GM23338 (cell line): ENCODE results near the gene ADAMTS4. TPM values are rescaled to one million over a fixed set of nuclear protein-coding genes. Genes with fewer than 3 reads are reported as not detected.

Experiments used
- ATAC-seq: fragments of 200-7000 bp; cut with Tn5 transposase; 3 replicates; pipeline ENCODE4 v1.9.1; 2020
- DNase-seq: peaks from one replicate; pipeline ENCODE4 v3.0.0-alpha.2; 2015; ENCODE audit warnings: low spot score
- H2AFZ ChIP-seq: fragments of 200-600 bp; sonication (generic); 2 replicates; pipeline ENCODE4 v1.8.0; 2016; ENCODE audit warnings: antibody characterized with exemption, mild to moderate bottlenecking, moderate library complexity
- H3F3A ChIP-seq: fragments of 200-600 bp; sonication (generic); replicated peaks from 2 replicates; pipeline ENCODE4 v1.8.0; 2017; ENCODE audit warnings: antibody characterized with exemption, mixed run types, low read depth
- H3K27ac ChIP-seq: fragments of 200-600 bp; sonication (generic); 2 replicates; pipeline ENCODE4 v1.6.1; 2016; ENCODE audit warnings: low read depth
- H3K27me3 ChIP-seq: fragments of 200-600 bp; sonication (generic); 2 replicates; pipeline ENCODE4 v1.8.0; 2016; ENCODE audit warnings: mild to moderate bottlenecking, mixed run types, moderate library complexity; ENCODE audit not compliant: insufficient read depth
- H3K36me3 ChIP-seq: fragments of 200-600 bp; sonication (generic); 2 replicates; pipeline ENCODE4 v1.8.0; 2016; ENCODE audit warnings: mild to moderate bottlenecking; ENCODE audit not compliant: insufficient read depth
- H3K4me1 ChIP-seq: fragments of 200-600 bp; sonication (generic); 2 replicates; pipeline ENCODE4 v1.8.0; 2016; ENCODE audit warnings: mild to moderate bottlenecking, moderate library complexity; ENCODE audit not compliant: insufficient read depth
- H3K4me2 ChIP-seq: fragments of 200-600 bp; sonication (generic); 2 replicates; pipeline ENCODE4 v1.7.1; 2017; ENCODE audit warnings: mixed run types
- H3K4me3 ChIP-seq: fragments of 200-600 bp; sonication (generic); 2 replicates; pipeline ENCODE4 v1.6.1; 2016; ENCODE audit warnings: mixed run types
- H3K79me2 ChIP-seq: fragments of 200-600 bp; sonication (generic); replicated peaks from 2 replicates; pipeline ENCODE4 v1.8.0; 2017; ENCODE audit warnings: mild to moderate bottlenecking; ENCODE audit not compliant: insufficient read depth
- H3K9me2 ChIP-seq: fragments of 200-600 bp; sonication (generic); 2 replicates; pipeline ENCODE4 v1.8.0; 2017; ENCODE audit not compliant: insufficient read depth
- H4K20me1 ChIP-seq: fragments of 200-600 bp; sonication (generic); replicated peaks from 2 replicates; pipeline ENCODE4 v1.8.0; 2017; ENCODE audit warnings: mild to moderate bottlenecking; ENCODE audit not compliant: insufficient read depth
- H3K27ac Mint-ChIP-seq: 2 replicates; pipeline ENCODE4 v1.8.0; 2020; ENCODE audit warnings: inconsistent platforms, mild to moderate bottlenecking, moderate library complexity, mixed read lengths
- H3K27me3 Mint-ChIP-seq: 3 replicates; pipeline ENCODE4 v1.8.0; 2022; ENCODE audit warnings: low read depth, mild to moderate bottlenecking, moderate library complexity, mixed read lengths, inconsistent platforms; ENCODE audit not compliant: insufficient read depth, poor library complexity
- H3K36me3 Mint-ChIP-seq: 3 replicates; pipeline ENCODE4 v1.8.0; 2021; ENCODE audit warnings: low read depth, mild to moderate bottlenecking, inconsistent platforms, moderate library complexity, mixed read lengths
- H3K4me1 Mint-ChIP-seq: 3 replicates; pipeline ENCODE4 v1.8.0; 2020; ENCODE audit warnings: mild to moderate bottlenecking, inconsistent platforms, mixed read lengths
- H3K4me3 Mint-ChIP-seq: 3 replicates; pipeline ENCODE4 v1.8.0; 2021; ENCODE audit warnings: moderate library complexity, mild to moderate bottlenecking, inconsistent platforms, mixed read lengths
- H3K9me3 Mint-ChIP-seq: 3 replicates; pipeline ENCODE4 v1.8.0; 2020; ENCODE audit warnings: moderate library complexity, mild to moderate bottlenecking, inconsistent platforms, mixed read lengths
- CREB1 ChIP-seq: fragments of 250-450 bp; sonication (Bioruptor Pico); IDR thresholded peaks from 2 replicates; pipeline ENCODE4 v1.5.0; 2020; ENCODE audit warnings: low read depth, mild to moderate bottlenecking, moderate library complexity
- EZH2 ChIP-seq: fragments of 200-600 bp; sonication (generic); IDR thresholded peaks from one replicate; pipeline ENCODE4 v1.8.0; 2017; ENCODE audit warnings: antibody characterized with exemption, mild to moderate bottlenecking, low read depth; ENCODE audit not compliant: unreplicated experiment
- EZH2phosphoT487 ChIP-seq: fragments of 200-600 bp; sonication (generic); IDR thresholded peaks from one replicate; pipeline ENCODE4 v1.8.1; 2018; ENCODE audit warnings: antibody characterized with exemption; ENCODE audit not compliant: unreplicated experiment
- JUNB ChIP-seq: IDR thresholded peaks from one replicate; pipeline ENCODE4 v1.6.1; 2016; ENCODE audit warnings: antibody characterized with exemption; ENCODE audit not compliant: unreplicated experiment
- NANOG ChIP-seq: IDR thresholded peaks from 2 replicates; pipeline ENCODE4 v1.6.1; 2016; ENCODE audit warnings: antibody characterized with exemption, borderline replicate concordance
- POLR2AphosphoS5 ChIP-seq: IDR thresholded peaks from 2 replicates; pipeline ENCODE4 v1.6.1; 2016; ENCODE audit warnings: antibody characterized with exemption, low read depth
- STAT1 ChIP-seq: IDR thresholded peaks from one replicate; pipeline ENCODE4 v1.6.1; 2016; ENCODE audit warnings: antibody characterized with exemption; ENCODE audit not compliant: unreplicated experiment
- ZNF114 ChIP-seq: fragments of 250-450 bp; sonication (Bioruptor Pico); IDR thresholded peaks from 2 replicates; pipeline ENCODE4 v1.5.0; 2020; ENCODE audit warnings: mild to moderate bottlenecking, moderate library complexity
- ZNF331 ChIP-seq: fragments of 250-450 bp; sonication (Bioruptor Pico); IDR thresholded peaks from 2 replicates; pipeline ENCODE4 v1.5.0; 2020; ENCODE audit warnings: low read depth, mild to moderate bottlenecking, moderate library complexity
- polyA plus RNA-seq: library from polyadenylated mRNA; unstranded; fragments of >200 nt; fragmentation: Nextera tagmentation; extraction: Ambion mirVana; gene quantifications from 2 replicates; pipeline ENCODE4 v1.2.1, GENCODE V29; 2016
- total RNA-seq: library from RNA; depleted of rRNA; stranded (reverse); fragments of >200 nt; shearing (Covaris generic); gene quantifications from 2 replicates; pipeline ENCODE4 v1.2.3, GENCODE V29; 2014
- TF ChIP-seq, protein P1 (sequence below): IDR thresholded peaks from 2 replicates; pipeline ENCODE4 v1.6.1; 2016; ENCODE audit warnings: antibody characterized with exemption
- TF ChIP-seq, protein P2 (sequence below): IDR thresholded peaks from one replicate; pipeline ENCODE4 v1.6.1; 2018; ENCODE audit warnings: antibody characterized with exemption; ENCODE audit not compliant: unreplicated experiment
- TF ChIP-seq, protein P3 (sequence below), 2 experiments: fragments of 200-600 bp in 1 of 2; sonication (generic) in 1 of 2; conservative IDR thresholded peaks; 2 replicates each; pipeline versions ENCODE4 v1.5.1 to v1.6.1; 2016 to 2017; ENCODE audit warnings: antibody characterized with exemption in 2 of 2, low read depth in 2 of 2, mild to moderate bottlenecking in 2 of 2, moderate library complexity in 1 of 2
- TF ChIP-seq, protein P4 (sequence below): fragments of 250-450 bp; sonication (Bioruptor Pico); IDR thresholded peaks from 2 replicates; pipeline ENCODE4 v1.5.0; 2020; ENCODE audit warnings: mild to moderate bottlenecking, moderate library complexity

Gene ADAMTS4
- total and polyA plus RNA-seq, 2 experiments from 2014 or later, result 1.3 to 5.2 TPM

DNA sequence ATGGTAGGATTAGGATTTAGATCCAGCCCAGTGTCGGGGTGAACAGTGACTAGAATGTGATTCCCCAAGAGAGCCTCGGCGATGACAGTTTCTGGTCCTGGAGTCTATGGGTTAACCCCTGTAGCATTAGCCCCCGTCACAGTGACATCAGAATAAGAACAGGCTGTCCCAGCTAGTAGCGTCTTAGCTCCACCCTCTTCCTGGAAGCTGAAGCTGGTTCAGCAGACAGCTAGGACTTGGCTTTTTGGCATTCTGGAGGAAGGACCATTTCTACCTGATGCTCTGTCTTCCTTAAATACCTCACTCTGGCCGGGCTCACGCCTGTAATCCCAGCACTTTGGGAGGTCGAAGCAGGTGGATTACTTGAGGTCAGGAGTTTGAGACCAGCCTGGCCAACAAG, 8.3 kb upstream of the ADAMTS4 start:
- H3F3A ChIP-seq, result peaks cover 41% of the 10 kb centered on the region
- DNase-seq, result no peak
- Mint-ChIP-seq H3K9me3 (no peaks in the 10 kb centered on the region), H3K4me3 (no peak overlapping the region), H3K27me3 (peaks cover 1% of the 10 kb centered on the region), H3K4me1 (peaks cover 15% of the 10 kb centered on the region), H3K36me3 (peaks cover 74% of the 10 kb centered on the region), H3K27ac (no peak overlapping the region)
- H3K36me3 ChIP-seq, result peaks cover 46% of the 10 kb centered on the region
- no peak overlapping the region for H3K4me2 ChIP-seq
- ATAC-seq, result no peak
- H3K27me3 ChIP-seq, result no peaks in the 10 kb centered on the region
- H3K79me2 ChIP-seq, result peaks cover 32% of the 10 kb centered on the region
- peaks cover 9% of the 10 kb centered on the region; the same call in 1 of the 2 replicates for H4K20me1 ChIP-seq
- H2AFZ ChIP-seq, result no peak overlapping the region
- H3K4me1 ChIP-seq, result peaks cover 4% of the 10 kb centered on the region; the same call in 1 of the 2 replicates
- H3K9me2 ChIP-seq, result no peaks in the 10 kb centered on the region
- no peak overlapping the region for H3K4me3 ChIP-seq
- TF ChIP-seq, protein P1, sequence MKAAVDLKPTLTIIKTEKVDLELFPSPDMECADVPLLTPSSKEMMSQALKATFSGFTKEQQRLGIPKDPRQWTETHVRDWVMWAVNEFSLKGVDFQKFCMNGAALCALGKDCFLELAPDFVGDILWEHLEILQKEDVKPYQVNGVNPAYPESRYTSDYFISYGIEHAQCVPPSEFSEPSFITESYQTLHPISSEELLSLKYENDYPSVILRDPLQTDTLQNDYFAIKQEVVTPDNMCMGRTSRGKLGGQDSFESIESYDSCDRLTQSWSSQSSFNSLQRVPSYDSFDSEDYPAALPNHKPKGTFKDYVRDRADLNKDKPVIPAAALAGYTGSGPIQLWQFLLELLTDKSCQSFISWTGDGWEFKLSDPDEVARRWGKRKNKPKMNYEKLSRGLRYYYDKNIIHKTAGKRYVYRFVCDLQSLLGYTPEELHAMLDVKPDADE, result no peak
- TF ChIP-seq, protein P2, sequence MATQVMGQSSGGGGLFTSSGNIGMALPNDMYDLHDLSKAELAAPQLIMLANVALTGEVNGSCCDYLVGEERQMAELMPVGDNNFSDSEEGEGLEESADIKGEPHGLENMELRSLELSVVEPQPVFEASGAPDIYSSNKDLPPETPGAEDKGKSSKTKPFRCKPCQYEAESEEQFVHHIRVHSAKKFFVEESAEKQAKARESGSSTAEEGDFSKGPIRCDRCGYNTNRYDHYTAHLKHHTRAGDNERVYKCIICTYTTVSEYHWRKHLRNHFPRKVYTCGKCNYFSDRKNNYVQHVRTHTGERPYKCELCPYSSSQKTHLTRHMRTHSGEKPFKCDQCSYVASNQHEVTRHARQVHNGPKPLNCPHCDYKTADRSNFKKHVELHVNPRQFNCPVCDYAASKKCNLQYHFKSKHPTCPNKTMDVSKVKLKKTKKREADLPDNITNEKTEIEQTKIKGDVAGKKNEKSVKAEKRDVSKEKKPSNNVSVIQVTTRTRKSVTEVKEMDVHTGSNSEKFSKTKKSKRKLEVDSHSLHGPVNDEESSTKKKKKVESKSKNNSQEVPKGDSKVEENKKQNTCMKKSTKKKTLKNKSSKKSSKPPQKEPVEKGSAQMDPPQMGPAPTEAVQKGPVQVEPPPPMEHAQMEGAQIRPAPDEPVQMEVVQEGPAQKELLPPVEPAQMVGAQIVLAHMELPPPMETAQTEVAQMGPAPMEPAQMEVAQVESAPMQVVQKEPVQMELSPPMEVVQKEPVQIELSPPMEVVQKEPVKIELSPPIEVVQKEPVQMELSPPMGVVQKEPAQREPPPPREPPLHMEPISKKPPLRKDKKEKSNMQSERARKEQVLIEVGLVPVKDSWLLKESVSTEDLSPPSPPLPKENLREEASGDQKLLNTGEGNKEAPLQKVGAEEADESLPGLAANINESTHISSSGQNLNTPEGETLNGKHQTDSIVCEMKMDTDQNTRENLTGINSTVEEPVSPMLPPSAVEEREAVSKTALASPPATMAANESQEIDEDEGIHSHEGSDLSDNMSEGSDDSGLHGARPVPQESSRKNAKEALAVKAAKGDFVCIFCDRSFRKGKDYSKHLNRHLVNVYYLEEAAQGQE, result no peak
- TF ChIP-seq POLR2AphosphoS5 (no peak), ZNF331 (no peak), EZH2 (no peak), EZH2phosphoT487 (no peak), JUNB (no peak), ZNF114 (CRISPR knock-in tag) (no peak), CREB1 (CRISPR knock-in tag) (no peak), STAT1 (no peak), NANOG (no peak)
- TF ChIP-seq, protein P3, sequence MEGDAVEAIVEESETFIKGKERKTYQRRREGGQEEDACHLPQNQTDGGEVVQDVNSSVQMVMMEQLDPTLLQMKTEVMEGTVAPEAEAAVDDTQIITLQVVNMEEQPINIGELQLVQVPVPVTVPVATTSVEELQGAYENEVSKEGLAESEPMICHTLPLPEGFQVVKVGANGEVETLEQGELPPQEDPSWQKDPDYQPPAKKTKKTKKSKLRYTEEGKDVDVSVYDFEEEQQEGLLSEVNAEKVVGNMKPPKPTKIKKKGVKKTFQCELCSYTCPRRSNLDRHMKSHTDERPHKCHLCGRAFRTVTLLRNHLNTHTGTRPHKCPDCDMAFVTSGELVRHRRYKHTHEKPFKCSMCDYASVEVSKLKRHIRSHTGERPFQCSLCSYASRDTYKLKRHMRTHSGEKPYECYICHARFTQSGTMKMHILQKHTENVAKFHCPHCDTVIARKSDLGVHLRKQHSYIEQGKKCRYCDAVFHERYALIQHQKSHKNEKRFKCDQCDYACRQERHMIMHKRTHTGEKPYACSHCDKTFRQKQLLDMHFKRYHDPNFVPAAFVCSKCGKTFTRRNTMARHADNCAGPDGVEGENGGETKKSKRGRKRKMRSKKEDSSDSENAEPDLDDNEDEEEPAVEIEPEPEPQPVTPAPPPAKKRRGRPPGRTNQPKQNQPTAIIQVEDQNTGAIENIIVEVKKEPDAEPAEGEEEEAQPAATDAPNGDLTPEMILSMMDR (conservative IDR thresholded peaks at IDR 0.05; ENCODE audit: low read depth in 2 of 2), result no peak
- TF ChIP-seq, protein P4, sequence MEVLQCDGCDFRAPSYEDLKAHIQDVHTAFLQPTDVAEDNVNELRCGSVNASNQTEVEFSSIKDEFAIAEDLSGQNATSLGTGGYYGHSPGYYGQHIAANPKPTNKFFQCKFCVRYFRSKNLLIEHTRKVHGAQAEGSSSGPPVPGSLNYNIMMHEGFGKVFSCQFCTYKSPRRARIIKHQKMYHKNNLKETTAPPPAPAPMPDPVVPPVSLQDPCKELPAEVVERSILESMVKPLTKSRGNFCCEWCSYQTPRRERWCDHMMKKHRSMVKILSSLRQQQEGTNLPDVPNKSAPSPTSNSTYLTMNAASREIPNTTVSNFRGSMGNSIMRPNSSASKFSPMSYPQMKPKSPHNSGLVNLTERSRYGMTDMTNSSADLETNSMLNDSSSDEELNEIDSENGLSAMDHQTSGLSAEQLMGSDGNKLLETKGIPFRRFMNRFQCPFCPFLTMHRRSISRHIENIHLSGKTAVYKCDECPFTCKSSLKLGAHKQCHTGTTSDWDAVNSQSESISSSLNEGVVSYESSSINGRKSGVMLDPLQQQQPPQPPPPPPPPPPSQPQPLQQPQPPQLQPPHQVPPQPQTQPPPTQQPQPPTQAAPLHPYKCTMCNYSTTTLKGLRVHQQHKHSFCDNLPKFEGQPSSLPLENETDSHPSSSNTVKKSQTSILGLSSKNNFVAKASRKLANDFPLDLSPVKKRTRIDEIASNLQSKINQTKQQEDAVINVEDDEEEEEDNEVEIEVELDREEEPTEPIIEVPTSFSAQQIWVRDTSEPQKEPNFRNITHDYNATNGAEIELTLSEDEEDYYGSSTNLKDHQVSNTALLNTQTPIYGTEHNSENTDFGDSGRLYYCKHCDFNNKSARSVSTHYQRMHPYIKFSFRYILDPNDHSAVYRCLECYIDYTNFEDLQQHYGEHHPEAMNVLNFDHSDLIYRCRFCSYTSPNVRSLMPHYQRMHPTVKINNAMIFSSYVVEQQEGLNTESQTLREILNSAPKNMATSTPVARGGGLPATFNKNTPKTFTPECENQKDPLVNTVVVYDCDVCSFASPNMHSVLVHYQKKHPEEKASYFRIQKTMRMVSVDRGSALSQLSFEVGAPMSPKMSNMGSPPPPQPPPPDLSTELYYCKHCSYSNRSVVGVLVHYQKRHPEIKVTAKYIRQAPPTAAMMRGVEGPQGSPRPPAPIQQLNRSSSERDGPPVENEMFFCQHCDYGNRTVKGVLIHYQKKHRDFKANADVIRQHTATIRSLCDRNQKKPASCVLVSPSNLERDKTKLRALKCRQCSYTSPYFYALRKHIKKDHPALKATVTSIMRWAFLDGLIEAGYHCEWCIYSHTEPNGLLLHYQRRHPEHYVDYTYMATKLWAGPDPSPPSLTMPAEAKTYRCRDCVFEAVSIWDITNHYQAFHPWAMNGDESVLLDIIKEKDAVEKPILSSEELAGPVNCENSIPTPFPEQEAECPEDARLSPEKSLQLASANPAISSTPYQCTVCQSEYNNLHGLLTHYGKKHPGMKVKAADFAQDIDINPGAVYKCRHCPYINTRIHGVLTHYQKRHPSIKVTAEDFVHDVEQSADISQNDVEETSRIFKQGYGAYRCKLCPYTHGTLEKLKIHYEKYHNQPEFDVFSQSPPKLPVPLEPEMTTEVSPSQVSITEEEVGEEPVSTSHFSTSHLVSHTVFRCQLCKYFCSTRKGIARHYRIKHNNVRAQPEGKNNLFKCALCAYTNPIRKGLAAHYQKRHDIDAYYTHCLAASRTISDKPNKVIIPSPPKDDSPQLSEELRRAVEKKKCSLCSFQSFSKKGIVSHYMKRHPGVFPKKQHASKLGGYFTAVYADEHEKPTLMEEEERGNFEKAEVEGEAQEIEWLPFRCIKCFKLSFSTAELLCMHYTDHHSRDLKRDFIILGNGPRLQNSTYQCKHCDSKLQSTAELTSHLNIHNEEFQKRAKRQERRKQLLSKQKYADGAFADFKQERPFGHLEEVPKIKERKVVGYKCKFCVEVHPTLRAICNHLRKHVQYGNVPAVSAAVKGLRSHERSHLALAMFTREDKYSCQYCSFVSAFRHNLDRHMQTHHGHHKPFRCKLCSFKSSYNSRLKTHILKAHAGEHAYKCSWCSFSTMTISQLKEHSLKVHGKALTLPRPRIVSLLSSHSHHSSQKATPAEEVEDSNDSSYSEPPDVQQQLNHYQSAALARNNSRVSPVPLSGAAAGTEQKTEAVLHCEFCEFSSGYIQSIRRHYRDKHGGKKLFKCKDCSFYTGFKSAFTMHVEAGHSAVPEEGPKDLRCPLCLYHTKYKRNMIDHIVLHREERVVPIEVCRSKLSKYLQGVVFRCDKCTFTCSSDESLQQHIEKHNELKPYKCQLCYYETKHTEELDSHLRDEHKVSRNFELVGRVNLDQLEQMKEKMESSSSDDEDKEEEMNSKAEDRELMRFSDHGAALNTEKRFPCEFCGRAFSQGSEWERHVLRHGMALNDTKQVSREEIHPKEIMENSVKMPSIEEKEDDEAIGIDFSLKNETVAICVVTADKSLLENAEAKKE (CRISPR knock-in tag), result no peak
- no peak overlapping the region for H3K27ac ChIP-seq
